Stomach smooth muscle (tissue), 2 donors: ENCODE data around the gene VHLL.
A peak's percentile ranks its signal among the peaks of the same experiment; 100 is the strongest.

ENCODE experiments used
- H3K27ac ChIP-seq: one replicate; pipeline ENCODE4 v1.7.0; 2013; ENCODE audit warnings: mild to moderate bottlenecking, low read length, inconsistent platforms
- H3K27me3 ChIP-seq, 2 donors: one replicate each; pipeline ENCODE4 v1.7.0; 2013; ENCODE audit warnings: low read length in 2 of 2; ENCODE audit not compliant: insufficient read depth in 2 of 2, control insufficient read depth in 1 of 2
- H3K36me3 ChIP-seq, 2 donors: one replicate each; pipeline ENCODE4 v1.7.0; 2013; ENCODE audit warnings: low read length in 2 of 2; ENCODE audit not compliant: control insufficient read depth in 2 of 2, insufficient read depth in 2 of 2
- H3K4me1 ChIP-seq: one replicate; pipeline ENCODE4 v1.7.0; 2013; ENCODE audit warnings: low read length; ENCODE audit not compliant: control insufficient read depth, insufficient read depth
- H3K4me3 ChIP-seq, 2 donors: one replicate each; pipeline ENCODE4 v1.7.0; 2013; ENCODE audit warnings: low read length in 2 of 2
- H3K9ac ChIP-seq, 2 donors: one replicate each; pipeline ENCODE4 v1.7.0; 2013; ENCODE audit warnings: low read length in 2 of 2, mild to moderate bottlenecking in 1 of 2
- H3K9me3 ChIP-seq, 2 donors: one replicate each; pipeline ENCODE4 v1.7.0; 2013; ENCODE audit warnings: low read length in 2 of 2; ENCODE audit not compliant: control insufficient read depth in 2 of 2
- donor health status: healthy.
- donor health status: Pancreatic carcinoma.

The VHLL gene

GRCh38 chr1:156291226-156292061 lies 7.7 kb downstream of the VHLL start:
- H3K36me3 ChIP-seq: peaks cover 3 to 5% of the 10 kb centered on the region in 2 donors
- H3K9ac ChIP-seq: peak overlapping the region; percentile 85 to 90
- no peaks in the 10 kb centered on the region for H3K9me3 ChIP-seq
- H3K27ac ChIP-seq: peak overlapping the region; percentile 80
- peaks cover 33% of the 10 kb centered on the region for H3K4me1 ChIP-seq
- H3K4me3 ChIP-seq: peak overlapping the region; percentile 91 to 93
- no peaks in the 10 kb centered on the region for H3K27me3 ChIP-seq

DNA sequence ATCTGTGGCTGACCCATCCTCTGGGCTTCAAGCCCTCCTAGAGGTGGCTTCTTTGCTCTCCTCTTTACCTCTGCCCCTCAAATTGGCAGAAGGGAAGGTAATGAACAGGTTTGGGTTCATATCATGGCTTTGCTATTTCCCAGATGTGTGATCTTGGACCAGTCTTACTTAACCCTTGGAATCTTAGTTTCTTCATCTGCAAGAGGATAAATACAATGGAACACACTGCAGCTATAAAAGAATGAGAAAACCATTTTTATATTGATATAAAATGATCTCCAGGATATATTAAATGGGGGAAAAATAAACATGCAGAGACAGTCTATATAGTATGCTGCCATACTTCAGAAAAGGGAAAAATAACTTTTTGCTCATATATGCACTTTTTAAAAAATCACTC lies 9.2 kb downstream of the VHLL start:
- Histone ChIP-seq H3K27ac (no peak overlapping the region), H3K27me3 (no peaks in the 10 kb centered on the region), H3K4me1 (peaks cover 25% of the 10 kb centered on the region), H3K36me3 (peaks cover 3 to 5% of the 10 kb centered on the region in 2 donors), H3K9ac (no peak overlapping the region), H3K9me3 (no peaks in the 10 kb centered on the region), H3K4me3 (no peak overlapping the region)

DNA sequence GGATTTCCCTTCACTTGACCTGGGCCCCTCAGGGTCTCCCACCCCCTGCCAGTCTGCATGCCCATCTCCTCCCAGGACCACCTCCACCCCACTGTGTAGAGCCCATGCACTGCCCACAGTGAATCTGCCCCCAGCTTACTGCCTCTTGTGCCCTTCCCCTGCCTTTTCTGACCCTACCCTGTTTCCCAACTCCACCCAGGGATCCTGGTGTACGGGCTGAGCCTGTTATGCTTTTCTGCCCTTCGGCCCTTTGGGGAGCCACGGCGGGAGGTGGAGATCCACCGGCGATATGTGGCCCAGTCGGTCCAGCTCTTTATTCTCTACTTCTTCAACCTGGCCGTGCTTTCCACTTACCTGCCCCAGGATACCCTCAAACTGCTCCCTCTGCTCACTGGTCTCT lies 13.0 kb downstream of the VHLL start:
- peaks cover 20% of the 10 kb centered on the region for H3K4me1 ChIP-seq
- no peak overlapping the region for H3K4me3 ChIP-seq
- H3K36me3 ChIP-seq: peaks cover 0 to 5% of the 10 kb centered on the region in 2 donors
- H3K27ac ChIP-seq: no peak overlapping the region
- H3K9ac ChIP-seq: no peak overlapping the region
- H3K9me3 ChIP-seq: no peaks in the 10 kb centered on the region
- no peaks in the 10 kb centered on the region for H3K27me3 ChIP-seq

DNA sequence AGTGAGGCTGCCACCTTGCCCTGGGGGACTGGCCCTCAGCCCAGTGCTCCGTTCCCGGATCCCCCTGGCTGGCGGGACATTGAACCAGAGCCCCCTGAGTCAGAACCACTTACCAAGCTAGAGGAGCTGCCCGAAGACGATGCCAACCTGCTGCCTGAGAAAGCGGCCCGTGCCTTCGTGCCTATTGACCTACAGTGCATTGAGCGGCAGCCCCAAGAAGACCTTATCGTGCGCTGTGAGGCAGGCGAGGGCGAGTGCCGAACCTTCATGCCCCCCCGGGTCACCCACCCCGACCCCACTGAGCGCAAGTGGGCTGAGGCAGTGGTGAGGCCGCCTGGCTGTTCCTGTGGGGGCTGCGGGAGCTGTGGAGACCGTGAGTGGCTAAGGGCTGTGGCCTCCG lies 13.7 kb downstream of the VHLL start:
- no peak overlapping the region for H3K4me3 ChIP-seq
- H3K9me3 ChIP-seq: no peaks in the 10 kb centered on the region
- peaks cover 15% of the 10 kb centered on the region for H3K4me1 ChIP-seq
- no peak overlapping the region for H3K27ac ChIP-seq
- H3K9ac ChIP-seq: no peak overlapping the region
- H3K27me3 ChIP-seq: no peaks in the 10 kb centered on the region
- H3K36me3 ChIP-seq: peaks cover 0 to 5% of the 10 kb centered on the region in 2 donors

- H3K4me3 ChIP-seq: no peak overlapping the region
- H3K27ac ChIP-seq: no peak overlapping the region
- peaks cover 18% of the 10 kb centered on the region for H3K4me1 ChIP-seq
- no peaks in the 10 kb centered on the region for H3K9me3 ChIP-seq
- H3K36me3 ChIP-seq: peaks cover 2 to 5% of the 10 kb centered on the region in 2 donors
- no peaks in the 10 kb centered on the region for H3K27me3 ChIP-seq
- no peak overlapping the region for H3K9ac ChIP-seq
Observed at GRCh38 chr1:156284757-156285156, 14.3 kb downstream of the VHLL start.

DNA sequence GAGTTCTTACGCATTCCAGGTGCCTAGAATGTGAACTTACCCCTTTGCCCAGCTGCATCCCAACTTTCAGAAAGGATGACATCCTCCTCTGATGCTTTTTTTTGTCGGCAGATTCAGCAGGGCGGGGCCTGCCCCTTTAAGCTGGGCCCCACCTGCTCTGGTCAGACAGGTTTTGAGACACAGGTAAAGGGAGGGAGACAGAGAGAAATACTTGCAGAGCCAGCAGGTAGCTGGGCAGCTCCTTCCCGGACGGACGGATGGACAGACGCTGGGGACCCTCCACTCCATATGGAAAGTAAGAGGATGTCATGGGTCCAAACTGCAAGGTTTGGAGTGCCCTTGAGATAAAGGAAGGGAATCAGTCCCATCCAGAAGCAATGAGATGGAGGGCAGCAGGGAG lies 15.0 kb downstream of the VHLL start, which contains the start of gene TMEM79:
TSS of gene TMEM79 (plus strand) at position 214 of the 400 bp plus-strand sequence. CDS start 902 bp downstream, outside the sequence.
- Histone ChIP-seq H3K4me3 (peak within 1 kb of the TSS; percentile 83 to 95), H3K9ac (peak within 1 kb of the TSS; percentile 87 to 93), H3K36me3 (peaks cover 4 to 5% of the 10 kb centered on the region in 2 donors), H3K27me3 (no peaks in the 10 kb centered on the region), H3K4me1 (peaks cover 18% of the 10 kb centered on the region), H3K9me3 (no peaks in the 10 kb centered on the region), H3K27ac (peak within 1 kb of the TSS; percentile 76)

GRCh38 chr1:156283521-156283920 lies 15.6 kb downstream of the VHLL start:
- Histone ChIP-seq H3K4me1 (peaks cover 18% of the 10 kb centered on the region), H3K9ac (peak overlapping the region; percentile 87 to 93), H3K9me3 (no peaks in the 10 kb centered on the region), H3K27ac (no peak overlapping the region), H3K4me3 (peak overlapping the region; percentile 83 to 95), H3K36me3 (peaks cover under 1 to 8% of the 10 kb centered on the region in 2 donors), H3K27me3 (no peaks in the 10 kb centered on the region)

- H3K36me3 ChIP-seq: peaks cover 5 to 15% of the 10 kb centered on the region in 2 donors
- peak within 1 kb of the TSS; percentile 87 to 93 for H3K9ac ChIP-seq
- peak within 1 kb of the TSS; percentile 83 to 95 for H3K4me3 ChIP-seq
- H3K9me3 ChIP-seq: no peaks in the 10 kb centered on the region
- peak within 1 kb of the TSS; percentile 76 for H3K27ac ChIP-seq
- peaks cover 18% of the 10 kb centered on the region for H3K4me1 ChIP-seq
- no peaks in the 10 kb centered on the region for H3K27me3 ChIP-seq
Observed at GRCh38 chr1:156282479-156283222, 16.5 kb downstream of the VHLL start, which contains the start of gene SMG5. SMG5 (minus strand) TSS chr1:156282825; CDS start chr1:156282680, 145 bp downstream.

DNA sequence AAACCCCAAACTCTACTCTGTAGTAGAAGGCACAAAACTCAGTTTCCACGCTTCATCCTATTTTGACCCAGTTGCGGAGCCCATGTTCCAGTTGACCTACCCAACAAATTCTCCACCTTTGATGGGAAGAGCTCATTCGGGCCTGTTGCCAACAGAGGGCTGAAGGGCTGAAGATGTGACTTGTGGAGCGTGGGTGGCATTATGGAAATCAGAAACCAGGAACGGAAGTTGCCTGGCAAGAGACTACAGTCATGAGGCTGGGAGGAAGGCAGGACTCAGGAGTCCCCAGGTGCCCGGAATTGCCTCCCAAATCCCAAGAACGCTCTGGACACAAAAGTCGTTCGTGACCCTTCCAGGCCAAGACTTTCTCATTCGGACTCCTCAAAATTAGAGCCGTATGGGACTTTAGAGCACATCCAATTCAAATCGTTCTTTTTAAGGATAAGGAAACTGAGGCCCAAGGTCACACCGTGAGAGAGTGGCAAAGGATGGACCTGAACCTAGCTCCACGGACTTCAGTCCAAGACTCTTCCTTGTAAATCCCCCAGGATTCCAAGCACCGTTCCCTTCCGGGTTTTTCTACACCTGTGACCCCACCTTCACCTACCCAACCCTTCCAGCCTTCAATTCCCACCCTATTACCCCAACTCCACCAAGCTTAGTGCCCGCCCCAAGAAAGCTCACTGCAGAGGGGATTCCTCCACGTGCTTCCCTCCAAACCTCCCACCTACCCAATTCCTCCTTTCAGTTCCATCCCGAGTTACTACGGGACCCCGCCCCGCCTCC lies 17.2 kb downstream of the VHLL start:
- H3K9me3 ChIP-seq: no peaks in the 10 kb centered on the region

GRCh38 chr1:156281281-156281680 lies 17.8 kb downstream of the VHLL start:
- Histone ChIP-seq H3K36me3 (peaks cover 15 to 27% of the 10 kb centered on the region in 2 donors), H3K27ac (no peak overlapping the region), H3K9me3 (no peaks in the 10 kb centered on the region), H3K4me3 (peak overlapping the region; percentile 83 to 95), H3K9ac (peak overlapping the region; percentile 47 to 87), H3K4me1 (peaks cover 18% of the 10 kb centered on the region), H3K27me3 (no peaks in the 10 kb centered on the region)

More for the DNA sequence above, 17.2 kb downstream of the VHLL start:
- peaks cover 9 to 21% of the 10 kb centered on the region in 2 donors for H3K36me3 ChIP-seq
- H3K4me3 ChIP-seq: peak overlapping the region; percentile 83 to 95
- H3K9ac ChIP-seq: peak overlapping the region; percentile 87 to 90
- peaks cover 18% of the 10 kb centered on the region for H3K4me1 ChIP-seq
- H3K27me3 ChIP-seq: no peaks in the 10 kb centered on the region
- H3K27ac ChIP-seq: peak overlapping the region; percentile 76
